Stimulated activated CD4-positive, alpha-beta T cell treated with anti-CD3 and anti-CD28 coated beads, Interleukin-15, amount 100 ng/mL, for 1 hour (primary cell): ENCODE measurements around the gene MRPS26.
"Not testable (repeated sequence)": the region's sequence is repeated elsewhere in the genome, so short reads cannot be mapped to it uniquely, and the experiment has no call there.

Experiments used
- DNase-seq, 2 donors: peaks; one replicate each; pipeline ENCODE4 v3.0.0-alpha.2; 2020; ENCODE audit warnings: low read depth in 1 of 2, low spot score in 1 of 2

The MRPS26 gene

GRCh38 chr20:3072530-3073250, 26.8 kb downstream of the MRPS26 start:
- no peak for DNase-seq

- not testable (repeated sequence) for DNase-seq
Observed at GRCh38 chr20:3073251-3073643, 27.4 kb downstream of the MRPS26 start.

GRCh38 chr20:3074812-3075211, 29.0 kb downstream of the MRPS26 start:
- no peak for DNase-seq

DNA sequence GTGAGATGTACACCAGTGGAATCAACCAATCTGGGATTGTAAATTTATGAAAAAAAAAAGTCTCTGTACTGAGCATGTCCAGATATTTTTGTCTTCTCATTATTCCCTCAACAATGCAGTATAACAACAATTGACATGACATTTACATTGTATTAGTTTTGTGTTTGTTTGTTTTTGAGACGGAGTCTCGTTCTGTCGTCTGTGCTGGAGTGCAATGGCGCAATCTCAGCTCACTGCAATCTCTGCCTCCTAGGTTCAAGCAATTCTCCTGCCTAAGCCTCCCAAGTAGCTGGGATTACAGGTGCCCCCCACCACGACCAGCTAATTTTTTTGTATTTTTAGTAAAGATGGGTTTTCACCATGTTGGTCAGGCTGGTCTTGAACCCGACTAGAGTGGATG, 29.5 kb downstream of the MRPS26 start:
- not testable (repeated sequence) for DNase-seq

GRCh38 chr20:3077618-3078134, 31.8 kb downstream of the MRPS26 start:
- no peak for DNase-seq

GRCh38 chr20:3080939-3081388, 35.1 kb downstream of the MRPS26 start:
- DNase-seq, result no peak

- DNase-seq, result no peak
Observed at GRCh38 chr20:3081641-3082040, 35.8 kb downstream of the MRPS26 start.

DNA sequence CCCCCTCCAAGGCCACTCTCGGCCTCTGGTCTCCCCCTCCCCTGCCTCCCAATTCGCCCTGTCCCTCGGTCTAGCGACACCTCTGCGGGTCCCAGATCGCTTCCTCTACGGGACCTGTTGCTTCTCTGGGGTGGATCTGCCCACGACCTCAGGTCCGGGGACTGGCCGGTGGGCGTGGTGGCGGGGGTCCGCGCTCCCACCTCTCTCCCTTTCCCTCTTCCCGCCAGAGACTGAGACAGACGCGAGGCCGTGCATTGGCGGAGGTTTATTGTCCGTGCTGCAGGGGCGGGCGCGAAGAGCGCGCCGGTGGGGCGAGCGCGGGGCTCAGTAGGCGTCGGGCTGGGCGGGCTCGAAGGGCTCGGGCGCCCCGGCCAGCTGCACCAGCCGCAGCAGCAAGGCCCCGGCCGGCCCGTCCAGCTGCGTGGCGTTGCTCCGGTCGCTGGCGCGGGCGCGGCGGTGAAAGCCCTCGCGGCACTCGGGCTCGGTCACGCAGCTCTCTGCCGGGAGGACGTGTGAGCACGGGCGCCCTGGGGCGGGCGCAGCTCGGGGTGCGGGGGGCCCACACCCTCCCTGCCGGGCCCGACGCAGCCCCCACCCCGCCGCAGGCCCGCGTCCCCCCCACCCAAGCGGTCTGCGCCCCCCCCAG, 36.6 kb downstream of the MRPS26 start:
- no peak for DNase-seq

- no peak for DNase-seq
Observed at GRCh38 chr20:3082955-3083952, 37.4 kb downstream of the MRPS26 start.

GRCh38 chr20:3084283-3084985, 38.6 kb downstream of the MRPS26 start, which contains the start of gene AVP:
Gene AVP, minus strand, starts transcription at chr20:3084724. Its CDS starts 50 bp downstream, at chr20:3084674.
- no peak for DNase-seq

- DNase-seq, result no peak
Observed at GRCh38 chr20:3084986-3085360, 39.1 kb downstream of the MRPS26 start.

- DNase-seq, result no peak
Observed at GRCh38 chr20:3085571-3086072, 39.8 kb downstream of the MRPS26 start.

GRCh38 chr20:3088031-3088430, 42.2 kb downstream of the MRPS26 start:
- no peak for DNase-seq

DNA sequence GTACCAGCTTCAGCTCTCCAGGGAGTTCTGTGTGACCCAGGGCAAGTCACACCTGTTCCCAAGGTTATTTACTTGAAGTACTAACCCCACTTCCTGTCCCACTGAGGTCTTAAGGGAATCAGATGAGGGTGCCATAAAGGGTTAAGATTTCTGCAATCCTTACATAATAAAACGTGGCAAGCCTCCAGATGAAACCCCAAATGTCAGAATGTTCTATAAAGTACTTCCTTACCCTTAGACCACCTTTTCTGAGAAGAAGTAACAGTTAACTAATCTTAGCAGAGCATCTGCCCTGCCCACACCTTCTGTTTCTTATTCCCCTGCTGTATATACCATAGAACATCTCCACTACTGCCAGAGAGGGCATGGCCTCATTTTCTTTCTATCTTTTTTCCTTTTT, 44.7 kb downstream of the MRPS26 start:
- DNase-seq, result no peak

GRCh38 chr20:3092611-3093379, 46.9 kb downstream of the MRPS26 start:
- peak in 1 of 2 donors; percentile 41 for DNase-seq

- DNase-seq, result no peak
Observed at GRCh38 chr20:3093861-3094361, 48.1 kb downstream of the MRPS26 start.

GRCh38 chr20:3094848-3095629, 49.2 kb downstream of the MRPS26 start:
- no peak for DNase-seq
